Natural killer cell (primary cell): ENCODE measurements around the gene MEGF6. TPM values are rescaled to one million over a fixed set of nuclear protein-coding genes. Genes with fewer than 3 reads are reported as not detected.

Experiments used
- ATAC-seq, 3 donors: fragments of 150-1000 bp in 2 of 3; fragments of 200-7000 bp in 1 of 3; cut with Tn5 transposase; 1 replicate in 1 of 3; 2 replicates in 2 of 3; pipeline ENCODE4 v1.10.0; 2021; ENCODE audit warnings: mild to moderate bottlenecking in 2 of 3, moderate library complexity in 2 of 3
- DNase-seq, 2 donors: peaks; one replicate each; pipeline versions ENCODE4 v3.0.0 to v3.0.0-alpha.2; 2013 to 2021; ENCODE audit warnings: mixed read lengths in 1 of 2
- H3K27ac ChIP-seq: one replicate; pipeline ENCODE4 v1.5.1; 2013; ENCODE audit warnings: mild to moderate bottlenecking, low read length
- H3K27me3 ChIP-seq: one replicate; pipeline ENCODE4 v1.6.1; 2013; ENCODE audit warnings: low read length; ENCODE audit not compliant: control insufficient read depth, insufficient read depth
- H3K36me3 ChIP-seq: one replicate; pipeline ENCODE4 v1.6.1; 2013; ENCODE audit warnings: low read length; ENCODE audit not compliant: control insufficient read depth, insufficient read depth
- H3K4me1 ChIP-seq: one replicate; pipeline ENCODE4 v1.6.1; 2013; ENCODE audit warnings: low read length; ENCODE audit not compliant: control insufficient read depth, insufficient read depth
- H3K4me3 ChIP-seq: one replicate; pipeline ENCODE4 v1.5.1; 2013; ENCODE audit warnings: low read length
- H3K9me3 ChIP-seq: one replicate; pipeline ENCODE4 v1.6.1; 2013; ENCODE audit warnings: low read length; ENCODE audit not compliant: control insufficient read depth, insufficient read depth
- H3K27ac Mint-ChIP-seq, 2 donors: one replicate each; pipeline ENCODE4 v1.8.0; 2022; ENCODE audit warnings: mild to moderate bottlenecking in 2 of 2, mixed read lengths in 2 of 2, moderate library complexity in 1 of 2
- H3K27me3 Mint-ChIP-seq, 2 donors: one replicate each; pipeline ENCODE4 v1.8.0; 2022; ENCODE audit warnings: low read depth in 2 of 2, mixed read lengths in 2 of 2
- H3K36me3 Mint-ChIP-seq: one replicate; pipeline ENCODE4 v1.8.0; 2022; ENCODE audit warnings: mixed read lengths
- H3K4me1 Mint-ChIP-seq, 2 donors: one replicate each; pipeline ENCODE4 v1.8.0; 2022; ENCODE audit warnings: mixed read lengths in 2 of 2
- H3K4me3 Mint-ChIP-seq: one replicate; pipeline ENCODE4 v1.8.0; 2022; ENCODE audit warnings: mild to moderate bottlenecking, moderate library complexity, mixed read lengths
- H3K9me3 Mint-ChIP-seq, 2 donors: one replicate each; pipeline ENCODE4 v1.8.0; 2022; ENCODE audit warnings: mixed read lengths in 2 of 2
- WGBS: methylation state at CpG from one replicate; pipeline ENCODE4 v1.1.7; 2013; ENCODE audit warnings: missing lambda C conversion rate; ENCODE audit not compliant: insufficient coverage; 5-methylcytosine and 5-hydroxymethylcytosine counted together
- intact Hi-C: fragments of 100-400 bp; cut with micrococcal nuclease; formaldehyde crosslinking; loops from one replicate; pipeline ENCODE4 v1.14.2; 2022
- total RNA-seq, 4 donors: library from RNA; stranded (reverse); fragments of 120-200 nt in 1 of 4; gene quantifications; one replicate each; pipeline versions ENCODE4 v1.2.3 to v1.2.4, GENCODE V29; 2013 to 2022
- TF ChIP-seq, protein P1 (sequence below): fragments of 200-600 bp; IDR thresholded peaks from one replicate; pipeline ENCODE4 v1.8.0; 2022; ENCODE audit warnings: antibody characterized with exemption

MEGF6 gene
- total RNA-seq, 3 donors from 2014 or later (not counting 1 experiment from before 2014, with no cell fraction given) = 3.1 to 15.6 (median 5.1) TPM

DNA sequence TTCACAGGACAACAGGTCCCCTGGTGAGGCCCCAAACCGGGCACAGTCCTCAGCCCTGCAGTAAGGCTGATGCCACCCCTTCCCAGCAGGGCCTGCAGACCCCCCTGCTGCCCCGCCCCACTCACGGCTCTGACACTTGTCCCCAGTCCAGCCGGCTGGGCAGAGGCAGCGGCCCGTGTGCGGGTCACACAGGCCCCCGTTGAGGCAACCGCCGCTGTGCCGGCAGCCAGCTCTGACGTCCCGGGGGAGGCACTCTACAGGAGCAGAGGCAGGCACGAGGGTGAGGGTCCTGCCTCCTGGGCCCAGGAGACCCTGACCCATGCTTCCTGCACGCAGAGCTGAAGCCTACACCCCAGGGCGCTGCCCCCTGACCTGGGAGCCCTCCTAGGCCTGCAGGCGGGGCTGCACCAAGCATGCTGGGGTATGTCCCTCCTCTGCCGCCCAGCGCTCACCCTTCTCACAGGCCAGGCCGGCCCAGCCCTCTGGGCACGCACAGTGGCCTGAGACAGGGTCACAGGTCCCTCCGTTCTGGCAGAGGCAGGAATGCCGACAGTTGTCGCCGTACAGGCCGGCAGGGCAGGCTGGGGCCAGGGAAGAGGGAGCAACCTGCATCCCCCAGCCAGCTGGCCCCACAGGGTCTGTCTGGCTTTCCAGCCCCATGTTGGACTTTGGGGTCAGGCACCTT is 112.9 kb downstream of the MEGF6 start:
- Histone ChIP-seq H3K4me1 (no peaks in the 10 kb centered on the region), H3K27ac (no peak overlapping the region), H3K4me3 (no peak overlapping the region), H3K36me3 (no peaks in the 10 kb centered on the region), H3K27me3 (no peaks in the 10 kb centered on the region), H3K9me3 (no peaks in the 10 kb centered on the region)
- ATAC-seq = no peak
- 90% methylated on average over 26 of the region's 26 CpGs for WGBS
- H3K9me3 Mint-ChIP-seq = no peaks in the 10 kb centered on the region
- intact Hi-C loops = no loop called here
- H3K27ac Mint-ChIP-seq = no peak overlapping the region
- H3K36me3 Mint-ChIP-seq = no peaks in the 10 kb centered on the region
- no peaks in the 10 kb centered on the region for H3K4me1 Mint-ChIP-seq
- H3K4me3 Mint-ChIP-seq = no peak overlapping the region
- TF ChIP-seq, protein P1, sequence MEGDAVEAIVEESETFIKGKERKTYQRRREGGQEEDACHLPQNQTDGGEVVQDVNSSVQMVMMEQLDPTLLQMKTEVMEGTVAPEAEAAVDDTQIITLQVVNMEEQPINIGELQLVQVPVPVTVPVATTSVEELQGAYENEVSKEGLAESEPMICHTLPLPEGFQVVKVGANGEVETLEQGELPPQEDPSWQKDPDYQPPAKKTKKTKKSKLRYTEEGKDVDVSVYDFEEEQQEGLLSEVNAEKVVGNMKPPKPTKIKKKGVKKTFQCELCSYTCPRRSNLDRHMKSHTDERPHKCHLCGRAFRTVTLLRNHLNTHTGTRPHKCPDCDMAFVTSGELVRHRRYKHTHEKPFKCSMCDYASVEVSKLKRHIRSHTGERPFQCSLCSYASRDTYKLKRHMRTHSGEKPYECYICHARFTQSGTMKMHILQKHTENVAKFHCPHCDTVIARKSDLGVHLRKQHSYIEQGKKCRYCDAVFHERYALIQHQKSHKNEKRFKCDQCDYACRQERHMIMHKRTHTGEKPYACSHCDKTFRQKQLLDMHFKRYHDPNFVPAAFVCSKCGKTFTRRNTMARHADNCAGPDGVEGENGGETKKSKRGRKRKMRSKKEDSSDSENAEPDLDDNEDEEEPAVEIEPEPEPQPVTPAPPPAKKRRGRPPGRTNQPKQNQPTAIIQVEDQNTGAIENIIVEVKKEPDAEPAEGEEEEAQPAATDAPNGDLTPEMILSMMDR = no peak
- H3K27me3 Mint-ChIP-seq = no peaks in the 10 kb centered on the region
- no peak for DNase-seq

GRCh38 chr1:3497521-3497920 is 113.8 kb downstream of the MEGF6 start:
- no peaks in the 10 kb centered on the region for H3K27me3 Mint-ChIP-seq

DNA sequence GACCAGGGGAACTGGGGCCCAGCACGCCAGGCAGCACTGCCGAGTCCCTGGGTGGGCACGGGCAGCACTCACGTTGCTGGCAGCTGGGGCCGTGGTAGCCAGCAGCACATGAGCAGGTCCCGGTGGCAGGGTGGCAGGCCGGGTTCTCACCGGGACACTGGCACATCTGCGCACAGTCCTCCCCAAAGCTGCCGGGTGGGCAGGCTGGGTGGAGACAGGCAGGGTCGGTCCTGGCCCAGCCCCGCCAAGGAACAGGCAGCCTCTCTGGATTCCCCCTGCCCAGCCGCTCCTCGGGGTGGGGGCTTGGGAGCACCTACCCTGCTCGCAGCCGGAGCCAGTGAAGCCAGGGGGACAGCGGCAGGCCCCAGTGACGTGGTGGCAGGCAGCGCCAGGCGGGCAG is 114.4 kb downstream of the MEGF6 start:
- TF ChIP-seq, protein P1 = no peak
- Mint-ChIP-seq H3K27ac (no peak overlapping the region), H3K27me3 (no peaks in the 10 kb centered on the region), H3K9me3 (no peaks in the 10 kb centered on the region), H3K36me3 (no peaks in the 10 kb centered on the region), H3K4me1 (no peaks in the 10 kb centered on the region), H3K4me3 (no peak overlapping the region)
- Histone ChIP-seq H3K9me3 (no peaks in the 10 kb centered on the region), H3K4me3 (no peak overlapping the region), H3K4me1 (no peaks in the 10 kb centered on the region), H3K36me3 (no peaks in the 10 kb centered on the region), H3K27me3 (no peaks in the 10 kb centered on the region), H3K27ac (no peak overlapping the region)
- intact Hi-C loops = no loop called here
- WGBS = 93% methylated on average over 20 of the region's 20 CpGs
- ATAC-seq (no peak), DNase-seq (no peak)

More at GRCh38 chr1:3497521-3497920, 113.8 kb downstream of the MEGF6 start:
- Mint-ChIP-seq H3K9me3 (no peaks in the 10 kb centered on the region), H3K4me1 (no peaks in the 10 kb centered on the region), H3K27ac (no peak overlapping the region), H3K36me3 (no peaks in the 10 kb centered on the region), H3K4me3 (no peak overlapping the region)
- no peaks in the 10 kb centered on the region for H3K36me3 ChIP-seq
- DNase-seq (no peak), ATAC-seq (no peak)
- H3K4me3 ChIP-seq = no peak overlapping the region
- no peaks in the 10 kb centered on the region for H3K27me3 ChIP-seq
- TF ChIP-seq, protein P1 = no peak
- 88% methylated on average over 19 of the region's 19 CpGs for WGBS
- intact Hi-C loops = no loop called here
- H3K9me3 ChIP-seq = no peaks in the 10 kb centered on the region
- H3K27ac ChIP-seq = no peak overlapping the region
- no peaks in the 10 kb centered on the region for H3K4me1 ChIP-seq
